ENCODE data around the gene PABPN1L. TPM values are rescaled to one million over a fixed set of nuclear protein-coding genes. Genes with fewer than 3 reads are reported as not detected.

Gene PABPN1L
- total RNA-seq, 1 donor from 2014 or later = not detected

- DNase-seq (ENCODE audit: low spot score) = no peak
Measured at GRCh38 chr16:88851616-88852015, 14.8 kb downstream of the PABPN1L start.

DNA sequence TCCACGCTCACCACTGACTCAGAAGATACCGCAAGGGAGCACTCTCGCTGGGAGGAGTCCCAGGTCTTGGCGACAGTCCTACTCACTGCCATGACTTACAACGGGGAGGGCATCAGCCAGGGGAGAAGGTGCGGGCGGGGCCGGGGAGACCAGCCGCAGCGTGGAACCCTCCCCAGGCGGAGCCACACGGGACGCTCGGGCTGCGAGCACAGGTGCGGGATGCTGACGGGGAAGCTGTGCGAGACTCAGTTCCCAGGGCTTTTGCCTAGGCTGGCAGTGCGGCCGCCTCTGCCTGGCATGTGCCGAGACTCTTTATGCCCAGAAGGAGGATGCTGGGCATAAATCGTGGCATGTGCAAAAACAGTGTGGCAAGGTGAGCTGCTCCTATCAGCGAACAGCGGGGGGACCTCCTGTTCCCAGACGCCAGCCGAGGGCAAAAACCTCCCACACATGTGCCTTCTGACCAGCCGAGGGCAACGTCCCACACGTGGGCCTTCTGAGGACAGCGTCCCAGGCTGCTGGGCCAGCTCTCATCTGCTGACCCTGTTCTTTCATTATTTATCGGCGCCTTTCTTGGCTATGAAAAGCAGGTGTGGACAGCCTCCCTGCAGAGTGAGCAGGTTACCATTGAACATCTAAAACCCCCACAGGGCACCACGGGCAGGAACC is 15.8 kb downstream of the PABPN1L start:
- no peak for DNase-seq (ENCODE audit: low spot score)

GRCh38 chr16:88848557-88848956 is 17.9 kb downstream of the PABPN1L start:
- DNase-seq (ENCODE audit: low spot score) = no peak

DNA sequence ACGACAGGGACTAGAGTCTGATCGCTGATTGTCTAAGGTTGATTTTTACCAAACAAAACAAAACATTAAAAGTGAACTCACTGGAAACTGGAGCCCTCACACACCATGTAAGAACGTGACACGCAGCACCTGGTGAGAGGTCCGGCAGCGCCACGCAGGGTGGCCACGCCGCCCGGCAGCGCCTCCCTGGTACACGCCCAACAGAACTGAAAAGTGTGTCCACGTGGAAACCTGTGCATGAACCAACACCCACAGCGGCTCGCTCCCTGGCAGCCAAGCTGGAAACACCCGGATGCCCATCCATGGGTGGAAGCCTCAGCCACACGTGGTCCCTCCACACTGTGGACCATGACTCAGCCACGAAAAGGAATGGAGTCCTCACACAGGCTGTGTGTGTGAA is 18.8 kb downstream of the PABPN1L start:
- no peak for DNase-seq (ENCODE audit: low spot score)

DNA sequence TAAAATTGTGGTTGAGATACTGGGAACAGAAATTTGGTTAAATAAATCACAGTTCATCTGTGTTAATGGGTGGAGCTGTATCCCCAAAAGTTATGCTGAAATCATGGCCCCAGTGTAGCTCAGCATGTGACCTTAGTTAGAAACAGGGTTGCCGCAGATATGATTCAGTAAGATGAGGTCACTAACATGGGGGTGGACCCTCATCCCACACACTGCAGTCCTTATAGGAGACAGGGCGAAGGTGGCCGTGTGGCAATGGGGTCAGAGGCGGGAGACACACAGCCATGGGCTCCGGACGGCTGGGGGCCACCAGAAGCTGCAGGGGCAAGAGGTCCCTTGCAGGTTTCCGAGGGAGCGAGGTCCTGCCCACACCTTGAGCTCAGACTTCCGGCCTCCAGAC is 20.4 kb downstream of the PABPN1L start:
- DNase-seq (ENCODE audit: low spot score) = no peak

DNA sequence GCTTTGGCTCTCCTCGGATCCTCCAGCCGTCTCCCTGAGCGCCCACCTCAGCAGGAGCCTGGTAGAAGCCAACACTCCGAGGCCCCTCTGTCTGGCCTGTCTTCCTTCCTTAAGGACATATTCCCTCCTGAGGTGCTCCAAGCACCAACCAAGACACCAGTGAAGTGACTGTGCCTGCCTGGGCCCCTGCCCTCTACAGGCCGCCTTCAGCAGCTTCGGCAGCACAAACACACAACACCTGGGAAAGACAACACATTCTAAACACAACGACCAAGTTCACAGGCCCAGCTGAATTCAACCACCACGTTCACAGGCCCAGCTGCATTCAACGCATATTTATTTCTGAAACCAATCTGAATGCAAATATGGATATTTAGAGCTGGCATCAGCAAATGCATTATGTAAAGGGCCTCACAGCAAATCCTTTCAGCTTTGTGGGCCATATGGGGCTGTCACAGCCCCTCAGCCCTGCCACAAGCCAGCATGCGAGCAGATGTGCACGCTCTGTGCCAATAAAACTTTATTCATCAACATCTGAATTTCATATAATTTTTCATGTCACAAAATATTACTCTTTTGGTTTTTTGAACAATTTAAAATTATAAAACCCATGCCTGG is 21.9 kb downstream of the PABPN1L start:
- DNase-seq (ENCODE audit: low spot score) = no peak

DNA sequence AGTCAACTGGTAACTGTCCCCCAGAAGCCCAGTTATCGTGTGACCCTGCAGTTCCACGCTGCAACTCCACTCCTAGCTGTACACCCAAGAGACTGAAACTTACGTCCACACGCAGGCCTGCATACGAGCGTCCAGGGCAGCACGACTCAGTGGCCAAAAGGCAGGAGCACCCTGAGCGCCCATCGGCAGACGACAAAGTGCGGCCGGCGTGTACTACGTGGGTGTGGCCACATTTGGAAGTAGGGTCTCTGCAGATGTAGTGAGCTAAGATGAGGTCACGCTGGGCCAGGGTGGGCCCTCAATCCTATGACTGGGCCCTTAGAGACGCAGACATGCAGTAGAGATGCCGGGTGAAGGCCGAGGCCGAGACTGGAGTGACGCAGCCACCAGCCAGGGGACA is 23.2 kb downstream of the PABPN1L start:
- DNase-seq (ENCODE audit: low spot score) = no peak

- DNase-seq (ENCODE audit: low spot score) = no peak
Measured at GRCh38 chr16:88842806-88843205, 23.7 kb downstream of the PABPN1L start.

GRCh38 chr16:88842308-88842756 is 24.1 kb downstream of the PABPN1L start:
- no peak for DNase-seq (ENCODE audit: low spot score)

DNA sequence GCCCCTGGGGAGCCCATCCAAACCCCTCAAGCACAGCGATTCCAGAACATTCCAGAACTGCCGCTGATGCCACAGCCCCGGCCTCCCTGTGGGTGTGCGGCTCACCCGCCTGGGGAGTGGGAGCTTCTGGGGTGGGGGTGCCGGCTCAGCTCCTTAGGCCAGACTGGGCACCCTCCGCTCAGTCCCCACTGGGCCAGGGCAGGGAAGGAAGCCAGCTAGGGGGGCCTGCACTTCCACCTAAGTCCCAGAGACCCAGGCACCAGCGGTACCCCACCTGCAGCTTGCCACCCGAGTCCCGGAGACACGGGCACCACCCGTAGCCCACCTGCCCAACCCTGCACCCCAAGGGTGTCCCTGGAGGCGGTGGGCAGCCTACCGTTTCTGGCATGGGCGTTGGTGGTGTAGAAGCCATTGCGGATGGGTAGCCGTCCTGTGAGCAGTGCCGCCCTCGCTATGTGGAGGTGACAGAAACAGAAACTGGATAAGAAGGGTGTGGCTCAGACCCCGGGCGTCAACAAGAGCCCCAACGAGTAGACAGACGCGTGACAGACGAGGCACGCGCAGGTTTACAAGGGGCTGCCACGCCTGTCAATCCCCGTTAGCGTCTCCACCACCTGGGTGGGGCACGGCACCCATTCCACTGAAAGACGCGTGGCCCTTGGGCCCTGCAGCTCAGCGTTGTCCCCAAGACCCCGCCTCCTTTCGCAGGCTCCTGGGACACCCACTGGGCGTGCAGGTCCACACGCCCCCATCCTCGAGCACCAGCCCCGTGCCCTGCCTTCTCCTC is 24.7 kb downstream of the PABPN1L start:
- no peak for DNase-seq (ENCODE audit: low spot score)

- no peak for DNase-seq (ENCODE audit: low spot score)
Measured at GRCh38 chr16:88840600-88841215, 25.8 kb downstream of the PABPN1L start.

GRCh38 chr16:88839745-88840599 is 26.5 kb downstream of the PABPN1L start:
- no peak for DNase-seq (ENCODE audit: low spot score)

DNA sequence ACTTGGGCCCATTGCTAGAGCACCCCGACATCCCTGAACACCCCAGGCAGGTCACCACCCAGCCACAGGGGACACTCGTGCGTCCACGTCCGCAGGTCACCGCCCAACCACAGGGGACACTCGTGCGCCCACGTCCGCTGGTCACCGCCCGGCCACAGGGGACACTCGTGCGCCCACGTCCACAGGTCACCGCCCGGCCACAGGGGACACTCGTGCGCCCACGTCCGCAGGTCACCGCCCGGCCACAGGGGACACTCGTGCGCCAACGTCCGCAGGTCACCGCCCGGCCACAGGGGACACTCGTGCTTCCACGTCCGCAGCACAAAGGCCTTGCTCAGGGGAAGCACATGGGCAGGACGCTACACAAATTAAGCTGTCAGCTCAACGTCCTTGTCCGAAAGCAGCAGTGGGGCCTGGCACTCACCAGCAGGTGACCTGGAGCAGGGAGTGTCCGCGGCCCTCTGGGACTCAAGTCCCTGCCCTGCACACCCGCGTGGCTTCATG is 27.4 kb downstream of the PABPN1L start:
- DNase-seq (ENCODE audit: low spot score) = no peak

GRCh38 chr16:88838566-88838965 is 27.9 kb downstream of the PABPN1L start:
- no peak for DNase-seq (ENCODE audit: low spot score)

- no peak for DNase-seq (ENCODE audit: low spot score)
Measured at GRCh38 chr16:88837806-88838205, 28.7 kb downstream of the PABPN1L start.

- DNase-seq (ENCODE audit: low spot score) = no peak
Measured at GRCh38 chr16:88836791-88837190, 29.7 kb downstream of the PABPN1L start.

DNA sequence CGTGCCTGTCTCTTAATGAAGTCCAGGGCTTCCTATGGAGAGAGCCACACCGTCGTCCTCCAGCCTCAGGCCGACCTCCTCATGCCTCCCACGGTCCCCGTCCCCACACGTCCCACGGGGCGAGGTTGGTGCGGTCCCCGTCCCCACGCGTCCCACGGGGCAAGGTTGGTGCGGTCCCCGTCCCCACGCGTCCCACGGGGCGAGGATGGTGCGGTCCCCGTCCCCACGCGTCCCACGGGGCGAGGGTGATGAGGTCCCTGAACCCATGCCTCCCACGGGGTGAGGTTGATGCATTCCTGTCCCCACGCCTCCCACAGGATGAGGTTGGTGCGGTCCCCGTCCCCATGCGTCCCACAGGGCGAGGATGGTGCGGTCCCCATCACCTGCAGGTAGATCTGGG is 30.6 kb downstream of the PABPN1L start:
- no peak for DNase-seq (ENCODE audit: low spot score)

GRCh38 chr16:88835383-88835782 is 31.1 kb downstream of the PABPN1L start:
- no peak for DNase-seq (ENCODE audit: low spot score)

- DNase-seq (ENCODE audit: low spot score) = no peak
Measured at GRCh38 chr16:88834670-88835069, 31.8 kb downstream of the PABPN1L start.

DNA sequence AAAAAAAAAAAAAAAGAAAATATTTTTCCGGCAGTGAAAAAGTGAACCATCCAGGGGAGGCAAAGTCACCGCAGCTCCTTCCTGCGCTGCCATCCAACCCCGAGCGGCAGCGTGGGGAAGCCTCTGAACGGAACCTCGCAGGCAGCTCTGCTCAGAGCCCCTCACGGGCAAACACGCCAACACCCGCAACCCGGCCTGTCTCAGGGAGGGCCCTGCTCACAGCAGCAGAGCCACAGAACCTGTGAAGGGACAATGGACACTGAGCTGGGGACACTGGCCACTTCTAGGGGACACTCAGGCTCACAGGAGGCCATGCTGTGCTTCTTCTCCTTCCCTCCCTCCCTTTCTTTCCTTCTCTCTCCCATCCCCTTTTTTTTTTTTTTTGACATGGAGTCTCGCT is 33.4 kb downstream of the PABPN1L start:
- no peak for DNase-seq (ENCODE audit: low spot score)

GRCh38 chr16:88831838-88832237 is 34.6 kb downstream of the PABPN1L start:
- no peak for DNase-seq (ENCODE audit: low spot score)
